Astrocyte (in vitro differentiated cells and primary cell): ENCODE measurements around the gene SHISA7. TPM values are rescaled to one million over a fixed set of nuclear protein-coding genes. Genes with fewer than 3 reads are reported as not detected.

Source experiments
- DNase-seq: peaks from one replicate; pipeline ENCODE4 v3.0.0-alpha.2; 2010; ENCODE audit warnings: low read depth
- FAIRE-seq: peaks from 2 replicates; lab custom pipeline; 2011; peaks lifted over from hg19 to GRCh38; lab: Jason Lieb, UNC
- H2AFZ ChIP-seq: 2 replicates; pipeline ENCODE4 v1.6.0; 2012; ENCODE audit warnings: low read depth, low read length, inconsistent platforms
- H3K27ac ChIP-seq: 2 replicates; pipeline ENCODE4 v1.5.1; 2011; ENCODE audit warnings: low read depth, low read length, inconsistent platforms
- H3K27me3 ChIP-seq: 2 replicates; pipeline ENCODE4 v1.6.0; 2011; ENCODE audit warnings: low read length, inconsistent platforms; ENCODE audit not compliant: insufficient read depth
- H3K36me3 ChIP-seq: 2 replicates; pipeline ENCODE4 v1.5.1; 2011; ENCODE audit warnings: low read length, inconsistent platforms; ENCODE audit not compliant: insufficient read depth
- H3K4me1 ChIP-seq: 2 replicates; pipeline ENCODE4 v1.5.1; 2011; ENCODE audit warnings: low read length, inconsistent platforms; ENCODE audit not compliant: insufficient read depth
- H3K4me2 ChIP-seq: 2 replicates; pipeline ENCODE4 v1.6.0; 2012; ENCODE audit warnings: low read length, inconsistent platforms
- H3K4me3 ChIP-seq: 2 replicates; pipeline ENCODE4 v1.5.1; 2011; ENCODE audit warnings: low read depth, mild to moderate bottlenecking, low read length, inconsistent platforms; ENCODE audit not compliant: insufficient read depth
- H3K79me2 ChIP-seq: 2 replicates; pipeline ENCODE4 v1.6.0; 2012; ENCODE audit warnings: mild to moderate bottlenecking, low read length, inconsistent platforms; ENCODE audit not compliant: insufficient read depth
- H3K9ac ChIP-seq: 2 replicates; pipeline ENCODE4 v1.6.0; 2012; ENCODE audit warnings: mild to moderate bottlenecking, low read length, inconsistent platforms
- H3K9me3 ChIP-seq: 2 replicates; pipeline ENCODE4 v1.5.1; 2012; ENCODE audit warnings: low read depth, mild to moderate bottlenecking, low read length, inconsistent platforms; ENCODE audit not compliant: insufficient read depth
- H4K20me1 ChIP-seq: 2 replicates; pipeline ENCODE4 v1.6.0; 2012; ENCODE audit warnings: low read length, inconsistent platforms; ENCODE audit not compliant: insufficient read depth
- H3K27ac Mint-ChIP-seq: one replicate; pipeline ENCODE4 v1.8.0; 2021; ENCODE audit warnings: mild to moderate bottlenecking, mixed read lengths; ENCODE audit not compliant: unreplicated experiment
- H3K27me3 Mint-ChIP-seq: one replicate; pipeline ENCODE4 v1.8.0; 2021; ENCODE audit warnings: low read depth, mixed read lengths; ENCODE audit not compliant: unreplicated experiment
- H3K36me3 Mint-ChIP-seq: one replicate; pipeline ENCODE4 v1.8.0; 2021; ENCODE audit warnings: low read depth, mixed read lengths; ENCODE audit not compliant: unreplicated experiment
- H3K4me1 Mint-ChIP-seq: one replicate; pipeline ENCODE4 v1.8.0; 2021; ENCODE audit warnings: low read depth, mixed read lengths; ENCODE audit not compliant: unreplicated experiment
- H3K4me3 Mint-ChIP-seq: one replicate; pipeline ENCODE4 v1.8.0; 2021; ENCODE audit warnings: mild to moderate bottlenecking, moderate library complexity, mixed read lengths; ENCODE audit not compliant: unreplicated experiment
- H3K9me3 Mint-ChIP-seq: one replicate; pipeline ENCODE4 v1.8.0; 2021; ENCODE audit warnings: mild to moderate bottlenecking, mixed read lengths; ENCODE audit not compliant: unreplicated experiment
- CTCF ChIP-seq: IDR thresholded peaks from 2 replicates; pipeline ENCODE4 v1.5.1; 2011; ENCODE audit warnings: low read depth, mild to moderate bottlenecking, inconsistent platforms, low read length, moderate library complexity; ENCODE audit not compliant: insufficient read depth
- EZH2 ChIP-seq: IDR thresholded peaks from 2 replicates; pipeline ENCODE4 v1.6.1; 2012; ENCODE audit warnings: mild to moderate bottlenecking, low read length, inconsistent platforms; ENCODE audit not compliant: insufficient read depth
- total RNA-seq: library from RNA; stranded (reverse); gene quantifications from 2 replicates; pipeline ENCODE4 v1.2.1, GENCODE V29; 2021

The SHISA7 gene
- total RNA-seq, 1 donor from 2014 or later = 0.09 TPM

DNA sequence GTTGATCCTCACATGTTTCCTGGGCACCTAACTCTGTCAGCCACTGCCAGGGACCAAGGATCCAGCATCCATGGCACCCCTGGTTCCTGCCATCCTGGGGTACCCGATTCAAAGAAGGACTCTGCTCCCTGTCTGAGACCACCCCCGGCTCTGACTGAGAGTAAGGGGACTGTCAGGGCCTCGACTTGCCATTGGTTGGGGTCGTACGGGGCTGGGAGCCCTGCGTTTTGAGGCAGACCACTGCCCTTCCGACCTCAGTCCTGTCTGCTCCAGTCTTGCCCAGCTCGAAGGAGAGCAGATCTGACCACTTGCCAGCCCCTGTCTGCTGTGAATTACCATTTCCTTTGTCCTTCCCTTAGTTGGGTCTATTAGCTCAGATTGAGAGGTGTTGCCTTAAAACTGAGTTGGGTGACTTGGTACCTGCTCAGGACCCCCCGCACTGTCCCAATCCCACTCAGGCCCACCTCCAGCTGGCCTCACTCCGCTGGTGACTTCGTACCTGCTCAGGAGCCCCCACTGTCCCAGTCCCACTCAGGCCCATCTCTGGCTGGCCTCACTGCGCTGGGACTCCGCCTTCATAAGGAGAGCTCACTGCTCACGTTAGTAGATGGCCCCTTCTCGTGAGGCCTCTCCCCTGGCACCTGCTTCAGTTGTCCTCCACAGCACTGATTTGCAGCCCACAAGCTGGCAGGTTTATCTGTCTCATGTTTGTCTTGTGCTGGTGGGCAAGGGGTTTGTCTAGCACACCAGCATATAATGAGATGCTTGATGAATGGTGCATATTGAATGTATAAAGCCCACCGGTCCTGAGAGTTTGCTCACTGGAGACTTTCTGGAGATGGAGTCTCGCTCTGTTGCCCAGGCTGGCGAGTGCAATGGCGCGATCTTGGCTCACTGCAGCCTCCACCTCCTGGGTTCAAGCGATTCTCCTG is 53.4 kb downstream of the SHISA7 start:
- TF ChIP-seq EZH2 (no peak), CTCF (no peak)
- H3K27ac Mint-ChIP-seq = peak overlapping the region; percentile 41
- no peak overlapping the region for H3K27ac ChIP-seq
- peak overlapping the region; percentile 97 for H3K4me2 ChIP-seq
- FAIRE-seq (no peak), DNase-seq (no peak)
- no peaks in the 10 kb centered on the region for H3K27me3 ChIP-seq
- peaks cover 24% of the 10 kb centered on the region for H3K36me3 Mint-ChIP-seq
- H3K4me3 ChIP-seq = no peak overlapping the region
- H3K4me1 ChIP-seq = peaks cover 44% of the 10 kb centered on the region
- no peaks in the 10 kb centered on the region for H3K9me3 ChIP-seq
- peaks cover 43% of the 10 kb centered on the region for H3K4me1 Mint-ChIP-seq
- H3K36me3 ChIP-seq = peaks cover 30% of the 10 kb centered on the region
- H2AFZ ChIP-seq = no peak overlapping the region
- no peaks in the 10 kb centered on the region for H3K9me3 Mint-ChIP-seq
- peaks cover 76% of the 10 kb centered on the region for H4K20me1 ChIP-seq
- peak overlapping the region; percentile 47 for H3K4me3 Mint-ChIP-seq
- H3K79me2 ChIP-seq = peaks cover 50% of the 10 kb centered on the region
- peak overlapping the region; percentile 98 for H3K9ac ChIP-seq
- H3K27me3 Mint-ChIP-seq = no peaks in the 10 kb centered on the region

DNA sequence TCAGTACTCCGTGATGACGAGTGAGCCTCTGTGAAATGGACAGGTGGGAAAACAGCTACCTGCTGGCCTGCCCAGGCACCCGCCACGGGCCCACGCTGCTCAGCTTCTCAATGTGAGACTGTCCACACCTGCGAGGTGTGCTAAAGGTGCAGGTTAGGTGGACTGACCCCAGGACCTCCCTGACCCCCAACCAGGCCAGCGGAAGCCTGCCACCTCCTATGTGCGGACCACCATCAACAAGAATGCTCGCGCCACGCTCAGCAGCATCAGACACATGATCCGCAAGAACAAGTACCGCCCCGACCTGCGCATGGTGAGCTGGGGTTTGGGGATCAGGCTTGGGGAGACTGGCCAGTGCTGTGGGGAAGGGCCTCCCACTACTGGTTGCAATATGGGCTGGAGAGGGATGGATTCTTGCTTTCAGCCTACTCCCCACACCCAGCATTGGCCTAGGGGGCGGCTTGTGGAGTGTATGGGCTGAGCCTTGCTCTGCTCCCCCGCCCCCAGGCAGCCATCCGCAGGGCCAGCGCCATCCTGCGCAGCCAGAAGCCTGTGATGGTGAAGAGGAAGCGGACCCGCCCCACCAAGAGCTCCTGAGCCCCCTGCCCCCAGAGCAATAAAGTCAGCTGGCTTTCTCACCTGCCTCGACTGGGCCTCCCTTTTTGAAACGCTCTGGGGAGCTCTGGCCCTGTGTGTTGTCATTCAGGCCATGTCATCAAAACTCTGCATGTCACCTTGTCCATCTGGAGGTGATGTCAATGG is 55.2 kb downstream of the SHISA7 start:
- Histone ChIP-seq H3K79me2 (peaks cover 50% of the 10 kb centered on the region), H3K36me3 (peaks cover 30% of the 10 kb centered on the region), H3K4me1 (peaks cover 52% of the 10 kb centered on the region), H4K20me1 (peaks cover 70% of the 10 kb centered on the region), H3K9me3 (no peaks in the 10 kb centered on the region), H3K27ac (no peak overlapping the region), H2AFZ (no peak overlapping the region), H3K4me2 (peak overlapping the region; percentile 97), H3K27me3 (no peaks in the 10 kb centered on the region), H3K9ac (peak overlapping the region; percentile 98), H3K4me3 (peak overlapping the region; percentile 95)
- Mint-ChIP-seq H3K36me3 (peaks cover 24% of the 10 kb centered on the region), H3K4me1 (peaks cover 40% of the 10 kb centered on the region), H3K27me3 (no peaks in the 10 kb centered on the region), H3K4me3 (peak overlapping the region; percentile 100), H3K9me3 (no peaks in the 10 kb centered on the region), H3K27ac (no peak overlapping the region)
- FAIRE-seq (no peak), DNase-seq (no peak)
- TF ChIP-seq EZH2 (no peak), CTCF (no peak)
